Smooth muscle cell of bladder (primary cell): ENCODE measurements around the gene MARCKS. TPM values are rescaled to one million over a fixed set of nuclear protein-coding genes. Genes with fewer than 3 reads are reported as not detected.

ENCODE experiments used
- total RNA-seq: library from RNA; depleted of rRNA; stranded (reverse); fragments of >200 nt; gene quantifications from 2 replicates; pipeline ENCODE4 v1.2.3, GENCODE V29; 2014

MARCKS gene
- 74.1 and 114 TPM in 2 replicates for total RNA-seq

GRCh38 chr6:113856625-113857555, at the start of gene MARCKS:
MARCKS (plus strand) TSS chr6:113857345; CDS start chr6:113857746, 401 bp downstream.

Other genes with a start within 250 kb of the MARCKS start
- 42.8 and 48.6 TPM in 2 replicates for gene HDAC2, start 113.8 kb downstream of the MARCKS start, total RNA-seq